HCT116 (cell line): ENCODE results near the gene CUL5. TPM values are rescaled to one million over a fixed set of nuclear protein-coding genes. Genes with fewer than 3 reads are reported as not detected.

Experiments
- ATAC-seq: fragments of 200-7000 bp; cut with Tn5 transposase; 2 replicates; pipeline ENCODE4 v1.9.1; 2020; ENCODE audit warnings: mild to moderate bottlenecking, moderate library complexity
- BruUV-seq: library from RNA; stranded (reverse); fragments of 400-500 nt; replicated peaks from 2 replicates; lab custom pipeline; 2021; lab: Mats Ljungman, UMichigan
- CTCF ChIA-PET: fragments of 300-600 bp; sonication (Branson Sonifier 250); formaldehyde crosslinking; loops from one replicate; lab custom pipeline; 2021; ENCODE audit warnings: antibody characterized with exemption; lab: Charles Lee
- POLR2A ChIA-PET: fragments of 300-600, 350-600 bp; sonication (Branson Sonifier 250); formaldehyde crosslinking; loops from one replicate; lab custom pipeline; 2021; ENCODE audit warnings: antibody characterized with exemption; lab: Charles Lee
- RAD21 ChIA-PET, 2 experiments: fragments of 300-600 bp; sonication (Branson Sonifier 250); formaldehyde crosslinking; loops; one replicate each; lab custom pipeline; 2023; ENCODE audit warnings: low total read pairs in 2 of 2; ENCODE audit not compliant: uncharacterized antibody in 2 of 2, unreplicated experiment in 2 of 2, low non-redundant PET in 1 of 2; lab: Charles Lee
- DNase-seq: peaks from one replicate; pipeline ENCODE4 v3.0.0-alpha.2; 2010; ENCODE audit warnings: low read depth, low spot score
- H2AFZ ChIP-seq: fragments of 200-600 bp; shearing (Covaris generic), sonication (generic); 2 replicates; pipeline ENCODE4 v1.6.1; 2017; ENCODE audit warnings: low read depth, mixed run types, mixed read lengths, antibody characterized with exemption, low read length; ENCODE audit not compliant: poor library complexity, severe bottlenecking
- H3K27ac ChIP-seq: 2 replicates; pipeline ENCODE4 v1.5.1; 2012; ENCODE audit warnings: low read depth, low read length
- H3K27me3 ChIP-seq: fragments of 200-600 bp; sonication (generic); 2 replicates; pipeline ENCODE4 v1.6.1; 2016; ENCODE audit warnings: mixed run types, low read length, mixed read lengths; ENCODE audit not compliant: insufficient read depth
- H3K36me3 ChIP-seq, 2 experiments: fragments of 200-500 bp in 1 of 2; fragments of 200-600 bp in 1 of 2; sonication (Bioruptor generic) in 1 of 2; sonication (generic) in 1 of 2; 2 replicates each; pipeline versions ENCODE4 v1.5.1 to v1.6.1; 2014 to 2016; ENCODE audit warnings: low read length in 2 of 2, inconsistent platforms in 1 of 2, mixed read lengths in 1 of 2, mixed run types in 1 of 2; ENCODE audit not compliant: insufficient read depth in 2 of 2, control insufficient read depth in 1 of 2
- H3K4me1 ChIP-seq, 2 experiments: fragments of 200-600 bp in 1 of 2; sonication (generic) in 1 of 2; 2 replicates each; pipeline versions ENCODE4 v1.5.1 to v1.6.1; 2012 to 2017; ENCODE audit warnings: low read length in 2 of 2, inconsistent platforms in 1 of 2, mild to moderate bottlenecking in 1 of 2, mixed read lengths in 1 of 2, mixed run types in 1 of 2, moderate library complexity in 1 of 2; ENCODE audit not compliant: insufficient read depth in 2 of 2, control insufficient read depth in 1 of 2
- H3K4me2 ChIP-seq: fragments of 200-600 bp; sonication (generic); 2 replicates; pipeline ENCODE4 v1.6.1; 2017; ENCODE audit warnings: mixed run types, low read length, mixed read lengths
- H3K4me3 ChIP-seq, 2 experiments: fragments of 200-600 bp in 1 of 2; sonication (generic) in 1 of 2; replicated peaks in 1 of 2; 2 replicates each; pipeline ENCODE4 v1.5.1; 2011 to 2016; ENCODE audit warnings: low read length in 2 of 2, control low read depth in 1 of 2, low read depth in 1 of 2, mild to moderate bottlenecking in 1 of 2, mixed read lengths in 1 of 2, mixed run types in 1 of 2
- H3K79me2 ChIP-seq: fragments of 200-600 bp; sonication (generic); 2 replicates; pipeline ENCODE4 v1.6.1; 2017; ENCODE audit warnings: mild to moderate bottlenecking, mixed run types, low read length, moderate library complexity, mixed read lengths; ENCODE audit not compliant: insufficient read depth
- H3K9ac ChIP-seq: fragments of 200-600 bp; sonication (generic); 2 replicates; pipeline ENCODE4 v1.6.1; 2016; ENCODE audit warnings: low read length, mixed read lengths
- H3K9me2 ChIP-seq: fragments of 200-600 bp; sonication (generic), shearing (Covaris generic); 2 replicates; pipeline ENCODE4 v1.6.1; 2017; ENCODE audit warnings: mixed run types, mild to moderate bottlenecking, moderate library complexity; ENCODE audit not compliant: insufficient read depth
- H3K9me3 ChIP-seq, 2 experiments: fragments of 200-500 bp in 1 of 2; fragments of 200-600 bp in 1 of 2; sonication (Bioruptor generic) in 1 of 2; sonication (generic) in 1 of 2; 2 replicates each; pipeline ENCODE4 v1.6.1; 2014 to 2017; ENCODE audit warnings: low read length in 2 of 2, mixed read lengths in 2 of 2, inconsistent platforms in 1 of 2, low read depth in 1 of 2, mild to moderate bottlenecking in 1 of 2, mixed run types in 1 of 2, moderate library complexity in 1 of 2; ENCODE audit not compliant: control insufficient read depth in 1 of 2, insufficient read depth in 1 of 2
- H4K20me1 ChIP-seq: fragments of 200-600 bp; sonication (generic), shearing (Covaris generic); 2 replicates; pipeline ENCODE4 v1.6.1; 2017; ENCODE audit warnings: mixed run types, mild to moderate bottlenecking, moderate library complexity; ENCODE audit not compliant: insufficient read depth
- ATF3 ChIP-seq: IDR thresholded peaks from 2 replicates; pipeline ENCODE4 v1.6.1; 2012
- EGR1 ChIP-seq: IDR thresholded peaks from 2 replicates; pipeline ENCODE4 v1.6.1; 2012; ENCODE audit warnings: low read depth
- ELF1 ChIP-seq: IDR thresholded peaks from 2 replicates; pipeline ENCODE4 v1.6.1; 2012; ENCODE audit warnings: low read depth, borderline replicate concordance
- JUND ChIP-seq: IDR thresholded peaks from 2 replicates; pipeline ENCODE4 v1.6.1; 2012
- MAX ChIP-seq: IDR thresholded peaks from 2 replicates; pipeline ENCODE4 v1.6.1; 2012
- POLR2A ChIP-seq: IDR thresholded peaks from 2 replicates; pipeline ENCODE4 v1.7.0; 2011; ENCODE audit warnings: borderline replicate concordance; ENCODE audit not compliant: insufficient read depth, insufficient read length; ENCODE audit errors: extremely low read depth
- POLR2AphosphoS5 ChIP-seq: IDR thresholded peaks from 2 replicates; pipeline ENCODE4 v1.6.1; 2011; ENCODE audit warnings: mild to moderate bottlenecking, low read depth, low read length, moderate library complexity
- RAD21 ChIP-seq: IDR thresholded peaks from 2 replicates; pipeline ENCODE4 v1.6.1; 2012; ENCODE audit warnings: low read depth, mild to moderate bottlenecking
- REST ChIP-seq: IDR thresholded peaks from 2 replicates; pipeline ENCODE4 v1.6.1; 2012; ENCODE audit warnings: low read depth
- SP1 ChIP-seq: IDR thresholded peaks from 2 replicates; pipeline ENCODE4 v1.6.1; 2012; ENCODE audit warnings: low read depth
- SRF ChIP-seq: IDR thresholded peaks from 2 replicates; pipeline ENCODE4 v1.6.1; 2012; ENCODE audit warnings: low read depth
- TCF7L2 ChIP-seq: IDR thresholded peaks from 2 replicates; pipeline ENCODE4 v1.7.0; 2011; ENCODE audit warnings: borderline replicate concordance, inconsistent platforms; ENCODE audit not compliant: insufficient read depth, insufficient read length; ENCODE audit errors: extremely low read depth
- ZNF274 ChIP-seq: fragments of 200-500 bp; sonication (Bioruptor generic); IDR thresholded peaks from 2 replicates; pipeline ENCODE4 v1.6.1; 2014; ENCODE audit warnings: mild to moderate bottlenecking, low read depth, low read length, inconsistent platforms
- intact Hi-C: fragments of 100-400 bp; cut with micrococcal nuclease; formaldehyde crosslinking; loops from 2 replicates; pipeline ENCODE4 v1.10.0; 2022
- total RNA-seq: library from RNA; stranded (reverse); gene quantifications from one replicate; pipeline ENCODE4 v1.2.1, GENCODE V29; 2021; ENCODE audit not compliant: unreplicated experiment

Gene CUL5
- total RNA-seq, 1 experiment from 2014 or later: 41.9 TPM

DNA sequence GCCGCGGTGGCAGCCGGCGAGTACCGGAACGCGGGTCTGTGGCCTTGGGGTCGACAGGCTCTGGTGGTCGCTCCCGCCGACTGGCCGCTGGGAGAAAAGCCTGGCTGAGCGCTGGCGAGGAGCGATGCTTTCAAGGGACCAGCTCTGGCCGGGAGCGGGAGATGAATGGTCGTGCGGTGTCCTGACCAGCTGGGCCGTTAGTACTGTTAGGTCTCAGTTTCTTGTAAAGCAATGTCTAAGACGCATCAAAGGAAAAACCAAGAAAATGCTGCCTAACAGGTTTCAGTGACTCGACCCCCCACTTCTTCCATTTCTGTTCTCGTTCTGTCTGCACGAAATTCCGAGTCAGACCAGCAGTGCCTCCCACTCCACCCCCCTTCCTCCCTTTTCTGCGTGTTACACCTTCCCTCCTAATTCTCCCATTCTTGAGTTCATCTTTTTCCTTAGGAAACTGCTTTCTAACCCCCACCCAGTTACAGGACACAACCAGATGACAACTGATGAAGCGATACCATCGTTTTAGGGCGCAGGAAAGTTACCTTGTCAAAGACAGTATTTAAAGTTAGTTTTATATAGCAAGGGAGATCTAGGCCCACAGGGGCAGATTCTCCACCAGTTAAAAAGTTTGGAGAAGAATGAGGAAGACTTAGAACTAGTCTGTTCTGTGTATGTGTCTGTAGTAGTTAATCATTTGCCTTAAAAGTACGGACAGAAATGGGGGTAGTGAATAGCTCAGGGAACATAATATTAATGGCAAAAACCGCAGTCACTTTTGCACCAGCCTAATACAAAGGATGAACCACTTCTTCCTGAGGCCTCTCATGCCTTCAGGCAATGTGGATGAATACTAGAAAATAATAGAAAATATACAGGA is 1.0 kb downstream of the CUL5 start (continued):
- TF ChIP-seq RAD21 (no peak), POLR2AphosphoS5 (no peak), TCF7L2 (no peak), EGR1 (no peak), ATF3 (no peak)

DNA sequence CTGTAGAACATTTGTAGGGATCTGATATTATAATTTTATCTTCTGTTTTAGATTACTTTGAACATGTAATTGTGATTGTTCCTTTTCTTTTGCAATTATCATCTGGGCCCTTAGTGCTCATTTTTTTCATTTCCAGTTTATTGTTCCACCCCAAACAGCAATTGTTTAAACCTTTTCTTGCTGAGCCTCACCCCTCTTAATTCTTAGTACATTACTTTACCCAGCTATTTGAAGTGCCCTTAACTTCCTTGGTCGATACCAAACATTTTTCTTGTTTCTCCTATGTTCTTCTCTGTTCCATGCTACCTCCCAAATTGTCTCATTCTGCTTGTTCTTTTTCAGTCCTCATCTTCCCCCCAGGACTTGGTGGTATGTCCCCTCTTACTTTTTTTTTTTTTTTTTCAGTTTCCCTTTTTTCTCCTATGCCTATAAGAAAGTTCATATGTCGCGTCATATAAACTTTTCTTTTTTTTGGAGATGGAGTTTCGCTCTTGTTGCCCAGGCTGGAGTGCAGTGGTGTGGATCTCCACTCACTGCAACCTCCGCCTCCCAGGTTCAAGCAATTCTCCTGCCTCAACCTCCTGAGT is 3.5 kb downstream of the CUL5 start:
- Histone ChIP-seq H3K9me3 (no peaks in the 10 kb centered on the region), H3K27me3 (no peaks in the 10 kb centered on the region), H3K27ac (no peak overlapping the region), H3K4me2 (no peak overlapping the region), H3K36me3 (no peaks in the 10 kb centered on the region), H3K4me1 (peaks cover 2 to 16% of the 10 kb centered on the region in 2 experiments; a peak in 3 of 4 replicates), H3K4me3 (no peak overlapping the region)
- ChIA-PET CTCF (interaction anchor here (0.7 kb wide), 1 partner anchor 106 kb away, joined by 3 read pairs; no protein-coding TSS in a partner anchor), RAD21 (no interaction called here), POLR2A (no interaction called here)
- intact Hi-C loops: no loop called here
- ATAC-seq: no peak
- BruUV-seq: no TSS peak
- DNase-seq: no peak
- TF ChIP-seq ZNF274 (no peak), SP1 (no peak), POLR2A (no peak), SRF (no peak), JUND (no peak), MAX (no peak), POLR2AphosphoS5 (no peak), ELF1 (no peak), REST (no peak), ATF3 (no peak)
- TF ChIP-seq, all 23 proteins: peak for 0
- peaks cover 84% of the 10 kb centered on the region for H3K79me2 ChIP-seq
- H2AFZ ChIP-seq: no peak overlapping the region
- no peaks in the 10 kb centered on the region for H3K9me2 ChIP-seq
- H3K9ac ChIP-seq: no peak overlapping the region
- H4K20me1 ChIP-seq: no peaks in the 10 kb centered on the region
